ENCODE measurements around the gene SLC22A23.

SLC22A23 gene

DNA sequence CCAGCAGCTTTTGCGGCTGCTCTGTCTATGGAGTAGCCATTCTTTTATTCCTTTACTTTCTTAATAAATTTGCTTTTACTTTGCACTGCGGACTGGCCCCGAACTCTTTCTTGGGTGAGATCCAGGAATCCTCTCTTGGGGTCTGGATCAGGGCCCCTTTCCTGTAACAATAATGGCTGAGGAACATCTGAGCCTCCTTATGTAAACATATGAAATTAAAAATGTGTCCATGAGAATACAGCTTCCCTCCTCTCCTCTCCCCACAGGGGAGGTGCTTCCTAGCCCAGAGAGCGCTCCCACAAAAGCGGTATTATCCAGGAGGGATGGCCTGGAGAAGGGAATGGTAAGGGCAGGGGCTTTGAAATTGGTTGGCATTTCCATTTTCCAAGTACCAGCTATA, 117.0 kb downstream of the SLC22A23 start:
- H3K27ac ChIP-seq (ENCODE audit: low read depth in 2 of 2, low read length in 2 of 2), result no peak overlapping the region
- H3K4me1 ChIP-seq (ENCODE audit: control insufficient read depth in 2 of 2, insufficient read depth in 2 of 2, low read length in 2 of 2), result peaks cover 8 to 27% of the 10 kb centered on the region in 2 donors
- no peak overlapping the region for H3K4me3 ChIP-seq (ENCODE audit: low read length in 2 of 2)
- H3K9me3 ChIP-seq (ENCODE audit: control insufficient read depth in 2 of 2, low read length in 2 of 2), result no peaks in the 10 kb centered on the region
- no peaks in the 10 kb centered on the region for H3K36me3 ChIP-seq (ENCODE audit: control insufficient read depth in 2 of 2, insufficient read depth in 2 of 2, low read length in 2 of 2)
- no peak overlapping the region for H3K9ac ChIP-seq (ENCODE audit: low read depth in 1 of 2, low read length in 2 of 2)
- H3K27me3 ChIP-seq (ENCODE audit: control insufficient read depth in 2 of 2, insufficient read depth in 2 of 2, low read length in 2 of 2), result no peaks in the 10 kb centered on the region

DNA sequence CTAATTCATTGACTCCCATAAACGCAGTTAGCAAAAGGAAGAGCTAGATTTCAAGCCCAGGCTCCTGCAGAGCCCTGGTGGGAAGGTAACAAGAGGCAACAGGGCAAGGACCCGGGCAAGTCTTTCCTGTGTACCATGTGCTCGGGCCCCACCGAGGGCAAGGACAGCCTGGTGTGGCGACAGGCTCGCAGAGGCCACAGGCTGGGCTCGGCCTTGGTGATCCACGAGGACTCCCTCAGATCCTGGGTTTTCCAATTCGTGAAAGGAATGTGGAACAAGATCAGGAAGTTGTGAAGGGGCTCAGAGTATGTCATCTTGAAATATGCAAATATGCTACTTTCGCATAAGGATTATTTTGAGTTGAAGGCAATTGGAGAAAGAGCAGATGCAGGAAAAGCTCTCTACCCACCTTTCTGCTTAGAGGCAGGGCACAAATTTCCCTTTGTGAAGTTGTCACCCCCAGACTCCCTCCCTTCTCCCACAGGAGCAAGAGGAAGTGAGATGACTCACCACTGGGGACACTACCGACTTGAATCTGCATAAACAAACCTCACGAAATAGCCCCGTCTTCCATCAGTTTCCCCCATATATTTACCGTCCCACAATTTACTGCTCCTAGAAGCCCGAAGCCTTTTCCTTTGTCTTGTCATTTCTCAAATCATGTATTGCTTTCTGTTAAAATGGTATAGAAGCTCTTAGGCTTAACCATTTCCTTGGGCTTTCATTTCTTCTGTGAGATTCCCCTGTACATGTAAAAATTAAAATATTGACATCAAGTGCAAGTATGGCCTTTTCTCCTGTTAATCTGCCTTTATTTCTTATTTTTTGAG, 119.1 kb downstream of the SLC22A23 start:
- Histone ChIP-seq H3K27ac (ENCODE audit: low read depth in 2 of 2, low read length in 2 of 2) (peak overlapping the region; percentile 47 to 56), H3K36me3 (ENCODE audit: control insufficient read depth in 2 of 2, insufficient read depth in 2 of 2, low read length in 2 of 2) (no peaks in the 10 kb centered on the region), H3K9me3 (ENCODE audit: control insufficient read depth in 2 of 2, low read length in 2 of 2) (no peaks in the 10 kb centered on the region), H3K9ac (ENCODE audit: low read depth in 1 of 2, low read length in 2 of 2) (peak overlapping the region in 1 of 2 donors; percentile 24), H3K4me3 (ENCODE audit: low read length in 2 of 2) (peak overlapping the region in 1 of 2 donors; percentile 13), H3K27me3 (ENCODE audit: control insufficient read depth in 2 of 2, insufficient read depth in 2 of 2, low read length in 2 of 2) (no peaks in the 10 kb centered on the region), H3K4me1 (ENCODE audit: control insufficient read depth in 2 of 2, insufficient read depth in 2 of 2, low read length in 2 of 2) (peaks cover 8 to 32% of the 10 kb centered on the region in 2 donors)

- H3K4me1 ChIP-seq (ENCODE audit: control insufficient read depth in 2 of 2, insufficient read depth in 2 of 2, low read length in 2 of 2), result peaks cover 8 to 32% of the 10 kb centered on the region in 2 donors
These were observed 119.9 kb downstream of the SLC22A23 start for GRCh38 chr6:3336859-3337515.

DNA sequence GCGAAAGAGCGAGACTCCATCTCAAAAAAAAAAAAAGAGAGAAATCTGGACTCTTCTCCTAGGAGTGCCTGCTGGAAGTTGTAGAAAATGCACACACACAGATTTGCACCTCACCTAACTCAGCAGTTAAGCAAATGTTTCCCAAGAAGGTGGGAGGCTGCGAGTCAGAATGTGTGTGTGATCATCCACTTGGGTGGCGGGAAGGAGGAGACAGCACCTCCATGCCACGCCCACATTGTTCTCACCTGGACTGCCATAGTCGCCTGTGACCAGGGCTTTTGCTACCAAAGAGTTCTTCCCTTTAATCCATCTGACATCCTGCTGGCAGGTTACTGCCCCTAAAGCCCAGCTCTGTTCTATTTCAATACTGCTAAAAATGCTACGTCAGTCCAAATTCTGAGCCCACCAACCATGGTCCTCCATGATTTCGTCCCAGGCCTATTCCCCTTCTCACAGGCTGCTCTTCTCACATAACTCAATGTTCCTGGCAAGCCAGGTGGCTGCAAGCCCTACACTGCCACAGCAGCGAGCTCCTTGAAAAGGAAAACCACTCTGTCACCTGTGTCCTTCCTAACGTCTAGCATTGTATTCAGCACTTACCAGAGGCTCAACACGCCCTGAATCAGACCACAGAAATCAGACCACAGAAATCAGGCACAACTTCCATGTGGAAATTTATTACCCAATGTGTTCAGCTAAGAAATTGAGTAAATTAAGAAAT, 120.6 kb downstream of the SLC22A23 start:
- Histone ChIP-seq H3K27ac (ENCODE audit: low read depth in 2 of 2, low read length in 2 of 2) (no peak overlapping the region), H3K4me1 (ENCODE audit: control insufficient read depth in 2 of 2, insufficient read depth in 2 of 2, low read length in 2 of 2) (peaks cover 8 to 32% of the 10 kb centered on the region in 2 donors), H3K9ac (ENCODE audit: low read depth in 1 of 2, low read length in 2 of 2) (no peak overlapping the region), H3K36me3 (ENCODE audit: control insufficient read depth in 2 of 2, insufficient read depth in 2 of 2, low read length in 2 of 2) (no peaks in the 10 kb centered on the region), H3K9me3 (ENCODE audit: control insufficient read depth in 2 of 2, low read length in 2 of 2) (no peaks in the 10 kb centered on the region), H3K27me3 (ENCODE audit: control insufficient read depth in 2 of 2, insufficient read depth in 2 of 2, low read length in 2 of 2) (no peaks in the 10 kb centered on the region), H3K4me3 (ENCODE audit: low read length in 2 of 2) (no peak overlapping the region)

More at GRCh38 chr6:3336859-3337515, 119.9 kb downstream of the SLC22A23 start:
- H3K4me3 ChIP-seq (ENCODE audit: low read length in 2 of 2), result no peak overlapping the region
- no peaks in the 10 kb centered on the region for H3K9me3 ChIP-seq (ENCODE audit: control insufficient read depth in 2 of 2, low read length in 2 of 2)
- H3K27me3 ChIP-seq (ENCODE audit: control insufficient read depth in 2 of 2, insufficient read depth in 2 of 2, low read length in 2 of 2), result no peaks in the 10 kb centered on the region
- no peaks in the 10 kb centered on the region for H3K36me3 ChIP-seq (ENCODE audit: control insufficient read depth in 2 of 2, insufficient read depth in 2 of 2, low read length in 2 of 2)
- peak overlapping the region; percentile 47 to 56 for H3K27ac ChIP-seq (ENCODE audit: low read depth in 2 of 2, low read length in 2 of 2)
- H3K9ac ChIP-seq (ENCODE audit: low read depth in 1 of 2, low read length in 2 of 2), result peak overlapping the region in 1 of 2 donors; percentile 24

GRCh38 chr6:3335169-3335568, 121.7 kb downstream of the SLC22A23 start:
- H3K27me3 ChIP-seq (ENCODE audit: control insufficient read depth in 2 of 2, insufficient read depth in 2 of 2, low read length in 2 of 2), result no peaks in the 10 kb centered on the region
- no peak overlapping the region for H3K4me3 ChIP-seq (ENCODE audit: low read length in 2 of 2)
- H3K36me3 ChIP-seq (ENCODE audit: control insufficient read depth in 2 of 2, insufficient read depth in 2 of 2, low read length in 2 of 2), result no peaks in the 10 kb centered on the region
- H3K9ac ChIP-seq (ENCODE audit: low read depth in 1 of 2, low read length in 2 of 2), result no peak overlapping the region
- no peak overlapping the region for H3K27ac ChIP-seq (ENCODE audit: low read depth in 2 of 2, low read length in 2 of 2)
- no peaks in the 10 kb centered on the region for H3K9me3 ChIP-seq (ENCODE audit: control insufficient read depth in 2 of 2, low read length in 2 of 2)
- H3K4me1 ChIP-seq (ENCODE audit: control insufficient read depth in 2 of 2, insufficient read depth in 2 of 2, low read length in 2 of 2), result peaks cover 8 to 32% of the 10 kb centered on the region in 2 donors

DNA sequence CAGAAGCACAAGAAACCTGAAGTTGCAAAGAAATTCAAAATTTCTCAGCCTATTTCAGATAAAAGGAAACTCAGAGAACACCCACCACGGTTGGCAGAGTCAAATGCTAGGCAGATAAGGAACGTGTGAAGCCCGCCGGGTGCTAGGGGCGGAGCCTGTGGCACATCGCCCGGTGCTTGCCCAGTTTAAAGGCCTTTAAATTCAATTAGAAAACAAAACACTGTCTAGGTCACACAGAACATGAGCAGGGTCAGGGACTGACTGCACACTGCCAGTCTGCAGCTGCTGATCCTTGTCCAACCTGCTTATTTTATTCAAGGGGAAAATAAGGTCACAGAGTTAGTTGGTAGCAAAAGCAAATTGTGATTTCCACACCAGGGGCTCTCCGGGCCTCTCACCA, 122.3 kb downstream of the SLC22A23 start:
- Histone ChIP-seq H3K9ac (ENCODE audit: low read depth in 1 of 2, low read length in 2 of 2) (no peak overlapping the region), H3K27me3 (ENCODE audit: control insufficient read depth in 2 of 2, insufficient read depth in 2 of 2, low read length in 2 of 2) (no peaks in the 10 kb centered on the region), H3K9me3 (ENCODE audit: control insufficient read depth in 2 of 2, low read length in 2 of 2) (no peaks in the 10 kb centered on the region), H3K4me3 (ENCODE audit: low read length in 2 of 2) (no peak overlapping the region), H3K36me3 (ENCODE audit: control insufficient read depth in 2 of 2, insufficient read depth in 2 of 2, low read length in 2 of 2) (no peaks in the 10 kb centered on the region), H3K27ac (ENCODE audit: low read depth in 2 of 2, low read length in 2 of 2) (no peak overlapping the region), H3K4me1 (ENCODE audit: control insufficient read depth in 2 of 2, insufficient read depth in 2 of 2, low read length in 2 of 2) (peaks cover 8 to 32% of the 10 kb centered on the region in 2 donors)

- Histone ChIP-seq H3K27me3 (ENCODE audit: control insufficient read depth in 2 of 2, insufficient read depth in 2 of 2, low read length in 2 of 2) (no peaks in the 10 kb centered on the region), H3K9me3 (ENCODE audit: control insufficient read depth in 2 of 2, low read length in 2 of 2) (no peaks in the 10 kb centered on the region), H3K36me3 (ENCODE audit: control insufficient read depth in 2 of 2, insufficient read depth in 2 of 2, low read length in 2 of 2) (no peaks in the 10 kb centered on the region), H3K27ac (ENCODE audit: low read depth in 2 of 2, low read length in 2 of 2) (no peak overlapping the region), H3K4me3 (ENCODE audit: low read length in 2 of 2) (no peak overlapping the region), H3K4me1 (ENCODE audit: control insufficient read depth in 2 of 2, insufficient read depth in 2 of 2, low read length in 2 of 2) (peaks cover 6 to 26% of the 10 kb centered on the region in 2 donors), H3K9ac (ENCODE audit: low read depth in 1 of 2, low read length in 2 of 2) (no peak overlapping the region)
These were observed 123.6 kb downstream of the SLC22A23 start for GRCh38 chr6:3333263-3333662.

GRCh38 chr6:3331971-3332370, 124.9 kb downstream of the SLC22A23 start:
- Histone ChIP-seq H3K9ac (ENCODE audit: low read depth in 1 of 2, low read length in 2 of 2) (no peak overlapping the region), H3K36me3 (ENCODE audit: control insufficient read depth in 2 of 2, insufficient read depth in 2 of 2, low read length in 2 of 2) (no peaks in the 10 kb centered on the region), H3K9me3 (ENCODE audit: control insufficient read depth in 2 of 2, low read length in 2 of 2) (no peaks in the 10 kb centered on the region), H3K4me1 (ENCODE audit: control insufficient read depth in 2 of 2, insufficient read depth in 2 of 2, low read length in 2 of 2) (peaks cover 0 to 13% of the 10 kb centered on the region in 2 donors), H3K27me3 (ENCODE audit: control insufficient read depth in 2 of 2, insufficient read depth in 2 of 2, low read length in 2 of 2) (no peaks in the 10 kb centered on the region), H3K27ac (ENCODE audit: low read depth in 2 of 2, low read length in 2 of 2) (peak overlapping the region; percentile 25 to 44), H3K4me3 (ENCODE audit: low read length in 2 of 2) (no peak overlapping the region)

DNA sequence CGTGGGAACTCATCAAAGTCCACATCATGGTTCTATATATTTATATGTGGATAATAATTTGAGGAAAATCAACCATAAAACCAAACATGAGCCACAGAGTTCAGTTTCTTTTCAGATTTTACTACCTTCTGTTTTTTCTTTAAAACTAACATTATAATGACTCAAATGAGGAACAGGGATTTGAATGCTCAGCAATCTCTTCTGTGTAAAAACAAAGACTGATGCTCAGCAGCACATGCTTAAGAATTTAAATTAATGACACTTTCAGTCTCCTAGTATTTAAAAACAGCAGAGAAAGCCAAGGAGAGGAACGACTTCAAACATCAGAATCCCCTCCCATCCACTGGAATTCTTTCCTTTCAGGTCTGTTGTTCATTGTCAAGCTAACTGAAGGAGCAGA, 125.4 kb downstream of the SLC22A23 start:
- no peaks in the 10 kb centered on the region for H3K9me3 ChIP-seq (ENCODE audit: control insufficient read depth in 2 of 2, low read length in 2 of 2)
- H3K9ac ChIP-seq (ENCODE audit: low read depth in 1 of 2, low read length in 2 of 2), result no peak overlapping the region
- no peak overlapping the region for H3K4me3 ChIP-seq (ENCODE audit: low read length in 2 of 2)
- no peaks in the 10 kb centered on the region for H3K36me3 ChIP-seq (ENCODE audit: control insufficient read depth in 2 of 2, insufficient read depth in 2 of 2, low read length in 2 of 2)
- no peaks in the 10 kb centered on the region for H3K27me3 ChIP-seq (ENCODE audit: control insufficient read depth in 2 of 2, insufficient read depth in 2 of 2, low read length in 2 of 2)
- peaks cover 0 to 13% of the 10 kb centered on the region in 2 donors for H3K4me1 ChIP-seq (ENCODE audit: control insufficient read depth in 2 of 2, insufficient read depth in 2 of 2, low read length in 2 of 2)
- H3K27ac ChIP-seq (ENCODE audit: low read depth in 2 of 2, low read length in 2 of 2), result peak overlapping the region; percentile 25 to 44

DNA sequence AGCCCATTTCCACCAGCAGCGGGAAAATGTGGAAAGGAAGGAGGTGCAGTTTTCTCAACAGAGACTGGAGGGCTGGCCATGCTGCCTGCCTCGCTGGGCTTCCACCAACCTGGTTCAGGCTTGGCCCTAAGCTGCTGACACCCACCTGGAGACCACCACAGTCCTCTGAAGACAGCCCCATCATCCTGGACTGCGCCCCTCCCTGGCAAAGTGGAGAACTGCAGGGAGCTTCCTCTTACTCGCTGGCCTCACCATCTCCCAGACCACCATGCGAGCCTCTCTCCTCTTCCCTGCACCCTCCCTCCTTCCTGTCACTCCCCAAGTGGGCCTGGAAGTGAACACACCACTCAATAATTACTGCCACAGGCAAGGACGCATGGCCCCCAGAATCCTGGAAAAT, 126.7 kb downstream of the SLC22A23 start:
- peaks cover 0 to 9% of the 10 kb centered on the region in 2 donors for H3K4me1 ChIP-seq (ENCODE audit: control insufficient read depth in 2 of 2, insufficient read depth in 2 of 2, low read length in 2 of 2)
- H3K27ac ChIP-seq (ENCODE audit: low read depth in 2 of 2, low read length in 2 of 2), result no peak overlapping the region
- H3K9ac ChIP-seq (ENCODE audit: low read depth in 1 of 2, low read length in 2 of 2), result no peak overlapping the region

More for the DNA sequence above, 126.7 kb downstream of the SLC22A23 start:
- H3K9me3 ChIP-seq (ENCODE audit: control insufficient read depth in 2 of 2, low read length in 2 of 2), result no peaks in the 10 kb centered on the region
- H3K36me3 ChIP-seq (ENCODE audit: control insufficient read depth in 2 of 2, insufficient read depth in 2 of 2, low read length in 2 of 2), result no peaks in the 10 kb centered on the region
- H3K27me3 ChIP-seq (ENCODE audit: control insufficient read depth in 2 of 2, insufficient read depth in 2 of 2, low read length in 2 of 2), result no peaks in the 10 kb centered on the region
- no peak overlapping the region for H3K4me3 ChIP-seq (ENCODE audit: low read length in 2 of 2)

Measured in mucosa of rectum (tissue), 2 donors.